CD4-positive, alpha-beta T cell (primary cell): Measurements from ENCODE around the gene PTF1A. TPM values are rescaled to one million over a fixed set of nuclear protein-coding genes. Genes with fewer than 3 reads are reported as not detected.

Source experiments
- ATAC-seq: fragments of 200-7000 bp; cut with Tn5 transposase; one replicate; pipeline ENCODE4 v1.10.0; 2022; ENCODE audit warnings: mild to moderate bottlenecking; ENCODE audit not compliant: poor library complexity
- CTCF ChIA-PET: fragments of 350-600 bp; sonication (Branson Sonifier 250); formaldehyde crosslinking; loops from one replicate; lab custom pipeline; 2021; ENCODE audit warnings: antibody characterized with exemption, inconsistent platforms; lab: Charles Lee
- POLR2A ChIA-PET: fragments of 350-600 bp; sonication (Branson Sonifier 250); formaldehyde crosslinking; loops from one replicate; lab custom pipeline; 2021; ENCODE audit warnings: antibody characterized with exemption, inconsistent platforms; lab: Charles Lee
- DNase-seq, 14 experiments: peaks; one replicate each; pipeline ENCODE4 v3.0.0-alpha.2; 2013 to 2020; ENCODE audit warnings: mixed read lengths in 2 of 14
- H3K27ac ChIP-seq, 2 donors: one replicate each; pipeline versions ENCODE4 v1.5.1 to v1.7.0; 2013; ENCODE audit warnings: low read length in 2 of 2, low read depth in 1 of 2, mild to moderate bottlenecking in 1 of 2
- H3K27me3 ChIP-seq, 2 experiments: 1 replicate in 1 of 2; 2 replicates in 1 of 2; pipeline versions ENCODE4 v1.6.1 to v1.7.0; 2013; ENCODE audit warnings: low read length in 2 of 2, control low read depth in 1 of 2, mild to moderate bottlenecking in 1 of 2, moderate library complexity in 1 of 2; ENCODE audit not compliant: insufficient read depth in 2 of 2, control insufficient read depth in 1 of 2
- H3K36me3 ChIP-seq: one replicate; pipeline ENCODE4 v1.6.1; 2013; ENCODE audit warnings: low read length, control low read depth; ENCODE audit not compliant: insufficient read depth
- H3K4me1 ChIP-seq: one replicate; pipeline ENCODE4 v1.6.1; 2013; ENCODE audit warnings: low read length, control low read depth; ENCODE audit not compliant: insufficient read depth
- H3K4me3 ChIP-seq: one replicate; pipeline ENCODE4 v1.5.1; 2013; ENCODE audit warnings: mild to moderate bottlenecking, low read length, moderate library complexity
- H3K9me3 ChIP-seq, 2 experiments: 1 replicate in 1 of 2; 2 replicates in 1 of 2; pipeline versions ENCODE4 v1.6.1 to v1.7.0; 2013; ENCODE audit warnings: low read length in 2 of 2, mild to moderate bottlenecking in 2 of 2, control low read depth in 1 of 2, moderate library complexity in 1 of 2; ENCODE audit not compliant: control insufficient read depth in 1 of 2, insufficient read depth in 1 of 2
- H3K27ac Mint-ChIP-seq: one replicate; pipeline ENCODE4 v1.8.0; 2020; ENCODE audit warnings: mixed read lengths
- H3K27me3 Mint-ChIP-seq: one replicate; pipeline ENCODE4 v1.8.0; 2021; ENCODE audit warnings: mixed read lengths
- H3K36me3 Mint-ChIP-seq: one replicate; pipeline ENCODE4 v1.8.0; 2021; ENCODE audit warnings: low read depth, mixed read lengths
- H3K4me1 Mint-ChIP-seq: one replicate; pipeline ENCODE4 v1.8.0; 2021; ENCODE audit warnings: low read depth, mixed read lengths
- H3K4me3 Mint-ChIP-seq: one replicate; pipeline ENCODE4 v1.8.0; 2020; ENCODE audit warnings: mild to moderate bottlenecking, mixed read lengths
- H3K9me3 Mint-ChIP-seq: one replicate; pipeline ENCODE4 v1.8.0; 2020; ENCODE audit warnings: mixed read lengths
- CTCF ChIP-seq: fragments of 200-600 bp; IDR thresholded peaks from one replicate; pipeline ENCODE4 v1.8.0; 2022; ENCODE audit warnings: antibody characterized with exemption, mild to moderate bottlenecking
- intact Hi-C, 2 experiments: fragments of 100-400 bp; cut with DNase I in 1 of 2; cut with micrococcal nuclease in 1 of 2; formaldehyde crosslinking; loops; one replicate each; pipeline versions ENCODE4 v1.15.1 to v1.9.0; 2023 to 2025; cut with DNase I, micrococcal nuclease
- total RNA-seq, 174 experiments: library from RNA in 2 of 174; stranded (reverse) in 2 of 174; gene quantifications; one replicate each; pipeline ENCODE4 v1.2.3 and lab custom pipeline; 2021 to 2026

PTF1A gene
- total RNA-seq, 2 experiments from 2014 or later, result not detected

GRCh38 chr10:23171232-23171876 lies 20.8 kb upstream of the PTF1A start:
- Mint-ChIP-seq H3K9me3 (no peaks in the 10 kb centered on the region), H3K27ac (no peak overlapping the region), H3K4me3 (no peak overlapping the region), H3K36me3 (no peaks in the 10 kb centered on the region), H3K4me1 (no peaks in the 10 kb centered on the region), H3K27me3 (peaks cover 65% of the 10 kb centered on the region)
- no peak for TF ChIP-seq CTCF
- Histone ChIP-seq H3K9me3 (peaks cover 0 to 13% of the 10 kb centered on the region in 2 experiments), H3K27ac (no peak overlapping the region), H3K27me3 (peaks cover 36 to 75% of the 10 kb centered on the region in 2 experiments), H3K36me3 (no peaks in the 10 kb centered on the region), H3K4me1 (no peaks in the 10 kb centered on the region), H3K4me3 (no peak overlapping the region)
- CTCF ChIA-PET, result no interaction called here
- POLR2A ChIA-PET, result no interaction called here
- intact Hi-C loops, result no loop called here
- ATAC-seq (no peak), DNase-seq (no peak)

GRCh38 chr10:23172429-23173213 lies 19.5 kb upstream of the PTF1A start:
- DNase-seq, result no peak
- CTCF ChIA-PET, result no interaction called here
- H3K36me3 Mint-ChIP-seq, result no peaks in the 10 kb centered on the region
- no peaks in the 10 kb centered on the region for H3K9me3 Mint-ChIP-seq
- TF ChIP-seq CTCF, result no peak
- peaks cover 0 to 13% of the 10 kb centered on the region in 2 experiments for H3K9me3 ChIP-seq
- no peaks in the 10 kb centered on the region for H3K4me1 ChIP-seq
- H3K27me3 ChIP-seq, result peaks cover 41 to 87% of the 10 kb centered on the region in 2 experiments
- H3K4me3 Mint-ChIP-seq, result no peak overlapping the region
- H3K4me1 Mint-ChIP-seq, result no peaks in the 10 kb centered on the region
- no peak for ATAC-seq
- H3K4me3 ChIP-seq, result no peak overlapping the region
- intact Hi-C loops, result no loop called here
- no peaks in the 10 kb centered on the region for H3K36me3 ChIP-seq
- POLR2A ChIA-PET, result no interaction called here
- H3K27me3 Mint-ChIP-seq, result peaks cover 77% of the 10 kb centered on the region
- H3K27ac ChIP-seq, result no peak overlapping the region
- no peak overlapping the region for H3K27ac Mint-ChIP-seq

- H3K4me1 ChIP-seq, result no peaks in the 10 kb centered on the region
- H3K9me3 ChIP-seq, result peaks cover 0 to 13% of the 10 kb centered on the region in 2 experiments
- no peaks in the 10 kb centered on the region for H3K36me3 Mint-ChIP-seq
- intact Hi-C loops, result no loop called here
- ATAC-seq (no peak), DNase-seq (no peak)
- no peak overlapping the region for H3K27ac Mint-ChIP-seq
- H3K9me3 Mint-ChIP-seq, result no peaks in the 10 kb centered on the region
- H3K27me3 Mint-ChIP-seq, result peaks cover 80% of the 10 kb centered on the region
- peaks cover 46 to 88% of the 10 kb centered on the region in 2 experiments for H3K27me3 ChIP-seq
- H3K4me3 Mint-ChIP-seq, result no peak overlapping the region
- H3K4me3 ChIP-seq, result no peak overlapping the region
- no peaks in the 10 kb centered on the region for H3K36me3 ChIP-seq
- no peak overlapping the region for H3K27ac ChIP-seq
- no peaks in the 10 kb centered on the region for H3K4me1 Mint-ChIP-seq
- ChIA-PET CTCF (no interaction called here), POLR2A (no interaction called here)
- TF ChIP-seq CTCF, result no peak
Measured at GRCh38 chr10:23173214-23174073, 18.7 kb upstream of the PTF1A start.
